ENCODE measurements around the gene ZSCAN25. TPM values are rescaled to one million over a fixed set of nuclear protein-coding genes. Genes with fewer than 3 reads are reported as not detected.

Gene ZSCAN25
- total RNA-seq, 1 donor from 2014 or later: 11.0 TPM

GRCh38 chr7:99588868-99589267, 27.9 kb upstream of the ZSCAN25 start:
- no peak overlapping the region for H3K4me3 ChIP-seq (ENCODE audit: low read depth, low read length)
- TF ChIP-seq CTCF (conservative IDR thresholded peaks at IDR 0.05; ENCODE audit: low read depth, low read length): no peak

DNA sequence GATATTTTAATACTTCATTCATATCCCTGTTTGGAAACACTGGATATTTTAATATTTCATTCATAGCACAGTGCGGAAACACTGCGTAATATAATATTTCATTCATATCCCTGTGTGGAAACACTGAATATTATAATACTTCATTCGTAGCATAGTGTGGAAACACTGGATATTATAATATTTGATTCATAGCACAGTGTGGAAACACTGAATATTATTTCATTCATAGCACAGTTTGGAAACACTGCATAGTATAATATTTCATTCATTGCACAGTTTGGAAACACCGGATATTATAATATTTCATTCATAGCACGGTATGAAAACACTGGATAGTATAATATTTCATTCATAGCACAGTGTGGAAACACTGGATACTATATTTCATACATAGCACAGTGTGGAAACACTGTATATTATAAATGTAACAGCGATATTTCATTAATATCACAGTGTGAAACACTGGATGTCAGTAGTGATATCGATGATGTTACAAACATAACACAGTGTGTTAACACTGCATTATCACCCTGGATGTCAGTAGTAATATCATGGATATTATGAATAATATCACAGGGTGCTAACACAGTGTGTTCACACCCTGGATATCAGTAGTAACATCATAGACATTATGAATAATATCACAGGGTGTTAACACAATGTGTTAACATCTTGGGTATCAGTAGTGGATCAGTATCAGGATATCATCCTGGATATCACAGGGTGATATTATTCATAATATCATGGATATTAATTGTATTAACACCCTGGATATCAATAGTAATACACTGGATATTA, 21.6 kb upstream of the ZSCAN25 start:
- H3K4me3 ChIP-seq (ENCODE audit: low read depth, low read length): no peak overlapping the region
- no peak for DNase-seq (ENCODE audit: low read depth)
- TF ChIP-seq CTCF (conservative IDR thresholded peaks at IDR 0.05; ENCODE audit: low read depth, low read length): no peak

More at GRCh38 chr7:99588868-99589267, 27.9 kb upstream of the ZSCAN25 start:
- no peak for DNase-seq (ENCODE audit: low read depth)

DNA sequence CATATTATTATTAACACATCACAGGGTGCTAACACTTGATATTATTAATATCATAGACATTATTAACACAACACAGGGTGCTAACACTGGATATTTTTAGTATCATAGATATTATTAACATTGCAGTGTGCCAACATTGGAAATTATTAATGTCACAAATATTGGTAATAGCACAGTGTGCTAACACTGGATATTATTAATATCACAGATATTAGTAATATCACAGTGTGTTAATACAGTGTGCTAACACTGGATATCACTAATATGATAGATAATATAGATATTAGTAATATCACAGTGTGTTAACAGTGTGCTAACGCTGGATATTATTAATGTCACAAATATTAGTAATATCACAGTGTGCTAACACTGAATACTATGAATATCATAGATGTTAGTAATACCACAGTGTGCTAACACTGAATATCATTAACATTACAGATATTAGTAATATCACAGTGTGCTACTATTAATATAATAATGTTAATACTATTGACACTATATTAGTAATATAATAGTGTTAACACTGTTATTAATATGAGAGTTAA, 20.3 kb upstream of the ZSCAN25 start:
- no peak for DNase-seq (ENCODE audit: low read depth)
- no peak overlapping the region for H3K4me3 ChIP-seq (ENCODE audit: low read depth, low read length)
- TF ChIP-seq CTCF (conservative IDR thresholded peaks at IDR 0.05; ENCODE audit: low read depth, low read length): no peak

DNA sequence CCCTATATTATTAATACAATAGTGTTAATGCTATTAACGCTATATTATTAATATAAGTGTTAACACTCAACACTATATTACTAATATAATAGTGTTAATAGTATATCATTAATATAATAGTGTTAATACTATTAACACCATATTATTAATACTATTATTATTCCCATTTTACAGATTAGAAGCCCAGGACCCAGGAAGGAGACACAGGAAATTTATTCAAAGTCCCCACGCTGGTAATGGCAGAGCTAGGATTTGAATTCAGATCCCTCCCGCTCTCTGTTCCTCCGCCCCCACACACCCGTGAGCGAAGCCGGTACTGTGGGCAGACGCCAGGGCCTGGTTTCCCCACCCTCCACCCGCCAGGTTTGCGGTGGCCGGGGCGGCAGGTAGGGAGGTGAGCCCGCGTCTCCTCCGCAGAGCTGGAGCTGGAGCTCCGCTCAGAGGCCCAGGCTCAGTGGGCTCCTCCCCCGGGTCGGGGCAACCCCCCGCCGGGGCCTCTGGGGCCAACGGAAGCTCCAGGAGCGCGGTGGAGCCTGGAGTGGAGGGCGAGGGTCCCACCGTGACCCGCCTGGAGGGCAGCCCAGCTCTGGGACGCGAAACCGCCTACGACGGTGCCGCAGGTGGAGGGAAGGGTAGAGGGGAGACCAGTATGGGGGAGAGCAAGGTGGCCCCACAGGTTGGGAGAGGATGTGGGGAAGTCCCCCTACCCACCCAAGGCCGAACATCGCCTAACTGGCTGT, 18.8 kb upstream of the ZSCAN25 start, which contains the start of gene TMEM225B:
TSS of gene TMEM225B (plus strand) at position 506 of the 740 bp plus-strand sequence. CDS start 6,122 bp downstream, outside the sequence.
- no peak for TF ChIP-seq CTCF (conservative IDR thresholded peaks at IDR 0.05; ENCODE audit: low read depth, low read length)
- DNase-seq (ENCODE audit: low read depth): no peak
- H3K4me3 ChIP-seq (ENCODE audit: low read depth, low read length): no peak within 1 kb of the TSS

DNA sequence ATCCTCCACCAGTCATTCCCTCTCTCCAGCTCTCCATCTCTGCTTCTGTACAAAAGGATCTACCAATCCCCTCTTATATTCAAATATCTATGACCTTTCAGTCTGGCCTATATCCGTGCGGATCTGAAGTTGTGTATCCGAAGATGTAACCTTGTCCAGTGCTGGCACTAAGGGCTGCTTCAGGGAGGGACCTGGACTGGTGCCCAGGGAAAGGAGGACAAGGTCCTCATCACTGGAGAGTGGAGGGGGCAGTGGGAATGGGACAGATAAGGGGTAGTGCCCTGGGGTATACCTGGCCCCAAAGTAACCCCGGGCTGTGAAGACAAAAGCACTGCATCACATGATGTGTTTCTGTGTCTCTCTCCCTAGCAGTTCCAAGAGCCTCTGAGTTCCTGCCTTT, 16.9 kb upstream of the ZSCAN25 start:
- no peak overlapping the region for H3K4me3 ChIP-seq (ENCODE audit: low read depth, low read length)
- TF ChIP-seq CTCF (conservative IDR thresholded peaks at IDR 0.05; ENCODE audit: low read depth, low read length): no peak
- DNase-seq (ENCODE audit: low read depth): no peak

GRCh38 chr7:99601656-99602310, 15.0 kb upstream of the ZSCAN25 start:
- TF ChIP-seq CTCF (conservative IDR thresholded peaks at IDR 0.05; ENCODE audit: low read depth, low read length): no peak
- DNase-seq (ENCODE audit: low read depth): no peak
- H3K4me3 ChIP-seq (ENCODE audit: low read depth, low read length): no peak overlapping the region
